Stimulated activated CD4-positive, alpha-beta T cell treated with anti-CD3 and anti-CD28 coated beads, Interleukin-2, amount 100 ng/mL, for 24 hours (primary cell): ENCODE results near the gene PGGT1B.
"Not testable (repeated sequence)": the region's sequence is repeated elsewhere in the genome, so short reads cannot be mapped to it uniquely, and the experiment has no call there.

Experiments
- DNase-seq, 2 donors: peaks; one replicate each; pipeline ENCODE4 v3.0.0-alpha.2; 2020

The PGGT1B gene

DNA sequence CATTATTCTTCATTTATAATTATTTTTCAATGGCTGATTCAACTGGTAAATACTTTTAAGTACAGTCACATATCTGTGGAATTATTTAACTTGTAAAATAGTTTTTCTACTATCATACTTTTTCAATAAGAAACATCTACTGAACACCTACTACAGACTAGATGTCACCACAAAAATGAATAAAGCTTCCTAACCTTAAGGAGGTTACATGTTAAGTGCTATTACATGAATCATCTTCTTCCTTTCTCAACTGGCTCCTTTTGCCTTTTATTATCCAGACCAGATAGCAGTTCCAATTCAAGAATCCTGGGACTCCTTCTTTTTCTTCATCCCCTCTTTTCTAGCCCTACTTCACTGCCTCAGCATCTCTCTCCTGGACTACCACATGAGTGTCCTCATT lies 4.7 kb downstream of the PGGT1B start:
- no peak for DNase-seq

DNA sequence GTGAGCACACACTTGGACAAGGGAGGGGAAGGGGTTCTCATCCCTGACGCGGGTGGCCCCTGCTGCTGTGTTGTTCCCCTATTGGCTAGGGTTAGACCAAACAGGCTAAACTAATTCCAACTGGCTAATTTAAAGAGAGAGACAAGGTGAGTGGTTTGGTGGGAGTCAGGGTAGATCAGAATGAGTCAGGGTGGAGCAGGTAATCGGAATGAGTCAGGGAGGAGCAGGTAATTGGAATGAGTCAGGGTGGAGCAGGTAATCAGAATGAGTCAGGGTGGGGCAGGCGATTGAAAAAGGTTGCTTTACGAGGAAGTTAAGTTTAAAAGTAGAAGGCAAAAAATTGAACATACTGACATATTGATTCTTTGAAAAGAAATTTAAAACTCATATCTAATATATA lies 13.3 kb downstream of the PGGT1B start:
- DNase-seq = not testable (repeated sequence)

- no peak for DNase-seq
Measured at GRCh38 chr5:115246361-115246991, 16.2 kb downstream of the PGGT1B start.

DNA sequence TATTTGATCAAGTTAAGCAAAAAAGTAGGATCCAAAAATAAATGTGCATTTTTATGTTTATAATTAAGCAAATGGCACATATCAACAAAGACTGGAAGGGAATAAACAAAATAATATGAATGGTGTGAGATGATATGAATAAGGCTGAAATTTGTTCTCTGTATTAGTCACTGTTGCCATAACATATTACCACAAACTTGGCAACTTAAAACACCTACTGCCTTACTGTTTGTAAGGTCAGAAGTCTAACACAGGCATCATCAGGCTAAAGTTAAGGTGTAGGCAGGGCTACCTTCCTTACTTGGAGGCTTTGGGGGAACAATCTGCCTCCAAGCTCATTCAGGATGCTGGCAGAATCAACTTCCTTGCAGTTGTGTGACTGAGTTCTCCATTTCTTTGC lies 19.3 kb downstream of the PGGT1B start:
- DNase-seq = no peak

DNA sequence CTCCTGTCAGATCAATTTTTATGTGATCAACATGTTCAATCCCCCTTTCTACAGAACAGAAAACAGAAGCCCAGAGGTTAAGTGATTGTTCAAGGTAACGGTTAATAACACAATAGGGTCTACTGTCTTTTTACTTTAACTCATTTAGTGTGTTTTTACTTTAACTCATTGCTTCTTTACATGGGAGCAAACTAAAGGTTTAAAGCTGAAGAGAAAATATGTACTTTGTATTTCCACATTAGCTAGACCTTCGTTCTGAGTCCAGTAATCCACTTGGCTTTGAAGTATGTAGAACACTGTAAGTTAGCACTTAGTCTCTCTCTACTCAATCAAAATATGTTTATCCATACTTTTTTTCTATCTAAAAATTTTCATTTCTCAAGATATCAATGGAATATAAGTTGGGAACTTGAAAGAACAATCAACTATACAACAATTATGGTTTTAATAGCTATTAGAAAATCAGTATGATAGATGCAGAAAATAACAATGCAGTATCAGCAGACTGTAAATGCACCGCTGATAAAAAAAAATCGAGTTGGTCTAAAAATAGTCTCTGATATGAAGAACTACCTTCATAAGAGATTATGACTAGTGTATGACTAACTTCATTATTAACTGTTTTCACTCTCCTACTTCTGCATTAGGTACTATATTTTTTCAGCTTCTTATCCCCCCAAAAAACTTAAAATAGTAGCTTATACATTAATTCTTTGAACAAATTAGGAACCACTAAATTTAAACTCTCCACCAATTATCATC lies 20.6 kb downstream of the PGGT1B start:
- DNase-seq = no peak

DNA sequence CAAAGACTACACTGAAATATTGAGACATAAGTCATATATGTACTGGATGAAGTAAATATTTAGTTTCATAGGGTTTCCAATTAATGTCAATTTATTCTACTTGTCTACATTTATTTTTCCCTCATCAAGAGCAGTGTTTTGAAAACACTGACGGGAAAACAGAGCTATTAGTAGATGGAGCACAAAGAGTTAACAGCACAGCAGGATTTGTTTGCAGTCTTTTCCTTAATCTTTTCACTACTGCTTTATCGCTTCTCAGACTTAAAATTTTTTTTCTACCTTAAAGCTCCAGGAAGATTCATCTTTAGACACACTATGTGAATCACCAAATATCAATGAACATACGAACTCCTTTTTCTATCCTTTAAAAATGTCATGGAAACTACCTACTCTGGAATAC lies 25.6 kb downstream of the PGGT1B start:
- DNase-seq = no peak

DNA sequence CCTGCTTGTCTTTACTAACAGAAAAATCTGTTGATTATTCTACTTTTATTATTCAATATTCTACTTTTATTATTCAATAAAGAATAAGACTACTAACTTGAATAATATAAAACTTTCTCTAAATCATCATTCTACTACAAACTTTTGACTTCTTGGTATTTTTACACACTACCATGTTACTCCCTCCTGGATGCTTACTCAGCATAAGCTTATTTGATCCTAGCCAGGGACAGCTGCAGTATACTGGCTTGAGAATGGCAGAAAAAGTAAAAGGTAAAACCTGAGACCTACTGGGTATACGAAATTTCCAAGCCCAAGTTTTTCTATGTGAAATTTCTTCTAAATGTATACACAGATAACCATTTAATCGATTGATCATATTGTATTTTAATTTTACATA lies 26.1 kb downstream of the PGGT1B start:
- DNase-seq = no peak

DNA sequence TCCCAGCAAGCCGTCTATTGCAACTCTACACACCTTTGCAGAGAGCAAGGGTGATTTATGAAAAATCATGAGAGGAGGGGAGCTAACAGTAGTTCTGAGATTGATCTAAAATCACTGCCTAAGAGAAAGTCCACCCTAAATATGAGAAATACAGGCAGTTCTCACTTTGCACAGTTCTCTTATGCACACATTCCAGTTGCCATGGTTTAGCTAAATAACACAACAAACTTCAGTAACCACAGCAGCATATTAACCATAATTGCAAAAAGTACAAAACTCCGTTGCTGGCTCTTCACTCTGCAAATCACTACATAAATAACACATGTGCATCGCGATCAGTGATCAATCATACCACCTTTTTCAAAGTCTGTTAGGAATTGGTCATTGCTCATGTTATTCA lies 31.1 kb downstream of the PGGT1B start:
- DNase-seq = no peak

- DNase-seq = no peak
Measured at GRCh38 chr5:115229606-115230005, 33.1 kb downstream of the PGGT1B start.

DNA sequence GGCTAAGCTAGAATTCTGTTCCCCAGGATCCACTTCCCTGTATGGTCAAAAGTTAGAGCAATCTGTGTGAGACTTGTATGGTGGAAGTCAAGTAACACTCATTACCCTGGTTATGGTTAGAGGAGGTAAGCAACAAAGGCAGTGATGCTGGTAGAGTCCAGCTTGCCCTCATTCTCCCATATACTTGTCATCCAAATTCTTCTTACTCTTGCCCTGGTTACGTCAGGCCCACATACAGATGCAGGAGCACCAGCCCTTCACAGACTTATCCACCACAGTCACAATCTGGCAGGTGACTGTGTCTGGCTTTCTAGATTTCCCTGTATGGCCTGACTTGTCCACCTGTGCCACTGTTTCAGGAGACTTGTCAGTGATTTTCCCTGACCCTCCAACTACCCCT lies 35.4 kb downstream of the PGGT1B start:
- DNase-seq = no peak

DNA sequence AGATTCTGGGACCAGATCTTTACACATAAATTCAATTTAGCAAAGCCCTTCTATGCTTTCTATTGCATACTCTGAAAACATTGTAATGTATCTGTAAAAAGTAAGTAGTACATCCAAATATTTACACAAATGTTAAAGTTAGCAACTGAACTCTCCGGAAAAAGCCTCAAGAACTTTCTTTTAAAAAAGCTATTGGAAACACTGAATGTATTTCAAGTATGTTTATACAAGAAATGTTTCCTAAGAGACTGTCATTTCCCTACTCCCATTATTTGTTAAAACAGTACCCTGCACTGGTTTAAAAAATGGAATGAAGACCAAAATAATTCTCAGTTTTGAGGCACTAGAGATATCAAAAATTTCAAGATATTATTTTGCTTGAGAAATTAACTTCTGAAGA lies 48.1 kb downstream of the PGGT1B start:
- DNase-seq = no peak

DNA sequence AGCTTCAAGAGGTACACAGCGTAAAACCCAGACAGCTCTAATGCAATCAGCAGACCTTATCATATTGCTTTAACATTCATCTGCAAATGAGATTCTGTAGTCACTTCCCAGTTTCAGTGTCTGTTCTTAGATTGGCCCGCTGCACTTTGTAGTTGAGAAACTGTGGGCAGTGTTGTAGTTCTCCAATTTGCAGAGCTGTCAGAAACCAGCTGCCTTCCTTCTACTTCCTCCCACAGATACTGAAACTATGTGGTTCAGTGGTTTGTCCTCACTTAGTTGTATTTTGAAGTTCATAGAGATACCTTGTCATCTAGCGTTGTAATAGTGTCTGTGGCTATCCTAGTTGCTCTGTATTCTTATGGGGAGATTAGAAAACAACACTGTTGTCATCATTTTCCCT lies 53.4 kb downstream of the PGGT1B start:
- peak; percentile 32 to 45 for DNase-seq

DNA sequence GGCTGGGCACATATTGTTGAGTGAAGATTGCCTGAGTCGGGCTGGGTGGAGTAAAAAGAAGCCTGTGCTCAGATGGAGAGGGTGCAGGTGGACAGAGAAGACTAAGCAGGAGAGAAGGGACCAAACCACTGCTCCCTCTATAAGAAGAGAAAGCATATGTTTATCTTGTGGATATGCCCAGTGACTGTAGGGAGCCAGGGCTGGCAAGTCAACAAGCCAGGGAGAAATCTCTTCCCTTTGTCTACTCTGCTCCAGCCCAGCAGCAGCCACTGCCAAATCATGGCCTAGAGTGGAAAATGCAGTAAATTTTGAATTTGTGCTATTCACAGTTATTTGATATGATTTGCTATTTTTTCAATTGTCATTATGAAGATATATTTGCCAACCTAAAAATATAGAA lies 59.7 kb downstream of the PGGT1B start:
- DNase-seq = no peak

DNA sequence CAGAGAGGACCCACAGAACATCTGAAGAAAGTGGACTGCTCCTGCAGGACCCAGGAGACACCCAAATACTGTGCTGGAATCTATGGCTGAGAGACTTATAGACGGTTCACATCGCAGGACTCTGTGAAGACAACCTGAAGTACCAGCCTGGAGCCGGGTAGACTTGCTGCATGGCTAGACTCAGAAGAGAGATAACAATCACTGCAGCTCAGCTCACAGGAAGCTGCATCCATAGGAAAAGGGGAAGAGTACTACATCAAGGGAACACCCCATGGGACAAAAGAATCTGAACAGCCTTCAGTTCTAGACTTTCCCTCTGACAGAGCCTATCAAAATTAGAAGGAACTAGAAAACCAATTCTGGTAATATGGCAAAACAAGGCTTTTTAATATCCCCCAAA lies 66.5 kb downstream of the PGGT1B start:
- DNase-seq = no peak

DNA sequence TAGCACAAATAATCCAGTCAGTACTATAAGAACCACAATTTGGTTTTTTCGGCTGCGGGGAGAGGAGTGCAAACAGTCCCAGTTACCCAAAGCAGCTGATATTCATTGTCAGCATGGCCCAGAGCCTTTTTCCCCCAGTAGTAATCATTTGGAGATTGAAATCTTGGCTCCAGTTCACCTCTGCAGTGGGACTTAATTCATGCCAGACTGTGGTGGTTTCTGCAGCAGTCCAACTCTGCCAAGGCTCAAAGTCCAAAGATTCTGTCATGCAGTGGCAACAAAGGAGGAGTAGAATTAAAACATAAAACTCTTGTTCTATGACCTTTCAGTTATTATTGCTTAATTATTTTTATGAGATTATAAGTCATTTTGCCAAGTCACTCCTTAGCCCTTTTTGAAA lies 68.0 kb downstream of the PGGT1B start:
- no peak for DNase-seq

- DNase-seq = no peak
Measured at GRCh38 chr5:115193295-115193694, 69.4 kb downstream of the PGGT1B start.

DNA sequence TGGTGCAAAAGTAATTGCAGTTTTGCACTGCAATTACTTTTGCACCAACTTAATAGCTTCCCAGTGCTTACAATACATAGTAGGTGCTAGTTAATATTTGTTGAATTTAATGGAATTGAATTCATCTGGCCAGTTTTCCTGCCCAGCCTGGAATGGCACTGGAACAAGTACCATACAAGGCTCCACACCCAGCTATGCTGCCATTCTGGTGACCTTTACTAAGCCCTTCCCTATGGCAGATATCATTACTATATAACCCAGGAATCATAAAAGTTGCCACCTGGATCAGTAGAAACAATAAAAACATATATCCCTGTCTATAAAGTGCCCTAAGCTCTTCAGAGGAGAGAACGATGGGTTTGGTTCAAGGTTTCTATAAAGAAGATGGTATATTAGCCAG lies 70.6 kb downstream of the PGGT1B start:
- no peak for DNase-seq

DNA sequence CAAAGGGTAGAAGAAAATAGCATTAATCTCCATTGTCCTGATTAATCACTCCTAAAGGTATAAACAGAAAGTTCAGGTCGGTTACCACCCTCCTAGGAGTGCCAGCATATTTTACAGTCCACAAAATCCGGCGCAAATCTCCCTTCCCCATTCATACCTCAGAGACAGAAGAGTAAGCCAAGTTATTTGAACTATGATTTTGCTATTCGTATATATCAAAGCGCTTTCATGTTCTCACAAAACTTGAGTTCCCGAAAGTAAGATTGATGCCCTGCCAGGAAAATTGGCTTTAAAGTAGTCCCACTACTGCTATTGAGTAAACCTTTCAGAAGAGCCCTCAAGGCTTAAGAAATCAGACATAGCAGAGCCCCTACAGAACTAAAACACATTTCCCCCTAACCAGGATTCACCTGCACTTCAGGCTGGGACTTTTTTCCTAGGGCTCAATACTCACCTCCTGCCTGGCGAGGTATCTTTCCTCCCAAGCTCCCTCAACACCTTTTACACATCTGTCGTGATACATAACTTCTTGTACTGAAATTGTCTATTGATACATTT lies 71.1 kb downstream of the PGGT1B start:
- no peak for DNase-seq

- no peak for DNase-seq
Measured at GRCh38 chr5:115190388-115190787, 72.3 kb downstream of the PGGT1B start.

- DNase-seq = no peak
Measured at GRCh38 chr5:115189866-115190265, 72.8 kb downstream of the PGGT1B start.

DNA sequence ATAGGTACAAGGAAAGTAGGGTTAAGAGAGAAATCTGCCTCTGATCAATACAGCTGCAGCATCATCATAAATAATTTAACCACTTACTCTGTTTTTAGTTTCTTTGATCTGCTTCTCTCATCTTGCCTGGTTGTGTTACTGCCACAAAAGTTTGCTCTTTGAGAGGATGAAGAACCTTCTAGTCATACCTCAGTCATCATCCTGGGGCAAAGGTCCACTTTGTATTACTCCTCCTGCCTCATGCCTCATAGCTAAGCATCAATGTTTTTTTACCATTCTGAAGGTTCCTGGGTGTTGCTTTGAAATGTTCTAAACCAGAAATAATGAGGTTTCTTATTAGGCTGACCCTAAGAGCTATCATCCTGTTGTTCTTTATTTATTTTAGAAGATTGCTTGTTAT lies 75.9 kb downstream of the PGGT1B start:
- no peak for DNase-seq

GRCh38 chr5:115184770-115185169 lies 77.9 kb downstream of the PGGT1B start:
- DNase-seq = no peak

GRCh38 chr5:115181757-115182156 lies 80.9 kb downstream of the PGGT1B start:
- DNase-seq = no peak

- peak; percentile 33 to 39 for DNase-seq
Measured at GRCh38 chr5:115180165-115180709, 82.4 kb downstream of the PGGT1B start.
